ENCODE data around the gene PKM. TPM values are rescaled to one million over a fixed set of nuclear protein-coding genes. Genes with fewer than 3 reads are reported as not detected.
"Not testable (repeated sequence)": the region's sequence is repeated elsewhere in the genome, so short reads cannot be mapped to it uniquely, and the experiment has no call there.

Gene PKM
- total and polyA plus RNA-seq, 2 donors, result 230 to 524 TPM

- Histone ChIP-seq H3K27ac (ENCODE audit: low read depth) (no peak overlapping the region), H3K4me1 (ENCODE audit: insufficient read depth) (no peaks in the 10 kb centered on the region), H3K36me3 (ENCODE audit: insufficient read depth) (no peaks in the 10 kb centered on the region), H3K4me3 (ENCODE audit: low read depth, low read length) (no peak overlapping the region)
- WGBS, result 86% methylated on average over 12 of the region's 12 CpGs
- DNase-seq (ENCODE audit: extremely low spot score), result no peak
These were observed 57.0 kb downstream of the PKM start for GRCh38 chr15:72173864-72174550.

DNA sequence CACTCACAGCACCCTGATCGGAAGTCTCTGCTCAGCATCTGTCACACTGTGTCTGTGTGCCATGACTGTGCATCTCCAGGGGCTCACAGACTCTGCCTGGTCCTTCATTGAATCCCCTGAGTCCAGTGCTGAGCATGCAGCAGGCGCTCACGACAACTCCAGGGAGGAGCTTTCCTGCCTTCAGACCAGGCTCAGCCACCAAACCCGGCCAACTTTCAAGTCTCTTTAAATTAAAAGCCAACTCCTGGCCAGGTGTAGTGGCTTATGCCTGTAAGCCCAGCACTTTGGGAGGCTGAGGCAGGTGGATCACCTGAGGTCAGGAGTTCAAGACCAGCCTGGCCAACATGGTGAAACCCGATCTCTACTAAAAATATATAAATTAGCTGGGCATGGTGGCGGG lies 57.6 kb downstream of the PKM start:
- no peak overlapping the region for H3K4me3 ChIP-seq (ENCODE audit: low read depth, low read length)
- H3K36me3 ChIP-seq (ENCODE audit: insufficient read depth), result no peaks in the 10 kb centered on the region
- H3K27ac ChIP-seq (ENCODE audit: low read depth), result no peak overlapping the region
- no peaks in the 10 kb centered on the region for H3K4me1 ChIP-seq (ENCODE audit: insufficient read depth)
- WGBS, result 91% methylated on average over 6 of the region's 6 CpGs
- no peak for DNase-seq (ENCODE audit: extremely low spot score)

GRCh38 chr15:72172796-72173195 lies 58.2 kb downstream of the PKM start:
- H3K27ac ChIP-seq (ENCODE audit: low read depth), result no peak overlapping the region
- no peak overlapping the region for H3K4me3 ChIP-seq (ENCODE audit: low read depth, low read length)
- no peaks in the 10 kb centered on the region for H3K4me1 ChIP-seq (ENCODE audit: insufficient read depth)
- H3K36me3 ChIP-seq (ENCODE audit: insufficient read depth), result no peaks in the 10 kb centered on the region
- DNase-seq (ENCODE audit: extremely low spot score), result no peak
- 74% methylated on average over 5 of the region's 5 CpGs for WGBS

GRCh38 chr15:72171978-72172377 lies 59.0 kb downstream of the PKM start:
- WGBS, result 85% methylated on average over 10 of the region's 10 CpGs
- not testable (repeated sequence) for DNase-seq (ENCODE audit: extremely low spot score); H3K36me3 ChIP-seq (ENCODE audit: insufficient read depth); H3K4me3 ChIP-seq (ENCODE audit: low read depth, low read length); H3K27ac ChIP-seq (ENCODE audit: low read depth); H3K4me1 ChIP-seq (ENCODE audit: insufficient read depth)

DNA sequence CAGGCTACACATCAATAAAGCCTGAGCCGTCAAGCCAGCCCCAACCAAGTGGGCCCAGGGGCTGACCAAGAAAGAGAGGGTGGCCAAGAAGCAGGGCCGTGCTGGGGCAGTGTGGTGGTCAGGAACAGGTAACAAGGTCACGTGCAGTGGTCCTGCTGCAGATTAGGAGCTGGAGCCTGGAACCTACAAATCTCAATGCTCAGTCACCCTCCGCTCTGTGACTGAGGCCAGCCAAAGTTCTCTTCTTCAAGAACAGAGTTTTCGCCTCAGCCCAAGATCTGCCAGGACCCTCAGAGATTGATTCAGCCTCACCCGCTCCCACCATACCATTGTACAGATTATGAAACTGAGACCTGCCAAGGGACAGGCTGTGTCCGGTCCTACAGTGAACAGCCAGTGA lies 60.3 kb downstream of the PKM start:
- 93% methylated on average over 7 of the region's 7 CpGs for WGBS
- DNase-seq (ENCODE audit: extremely low spot score), result no peak
- H3K27ac ChIP-seq (ENCODE audit: low read depth), result no peak overlapping the region
- no peaks in the 10 kb centered on the region for H3K36me3 ChIP-seq (ENCODE audit: insufficient read depth)
- H3K4me1 ChIP-seq (ENCODE audit: insufficient read depth), result no peaks in the 10 kb centered on the region
- no peak overlapping the region for H3K4me3 ChIP-seq (ENCODE audit: low read depth, low read length)

DNA sequence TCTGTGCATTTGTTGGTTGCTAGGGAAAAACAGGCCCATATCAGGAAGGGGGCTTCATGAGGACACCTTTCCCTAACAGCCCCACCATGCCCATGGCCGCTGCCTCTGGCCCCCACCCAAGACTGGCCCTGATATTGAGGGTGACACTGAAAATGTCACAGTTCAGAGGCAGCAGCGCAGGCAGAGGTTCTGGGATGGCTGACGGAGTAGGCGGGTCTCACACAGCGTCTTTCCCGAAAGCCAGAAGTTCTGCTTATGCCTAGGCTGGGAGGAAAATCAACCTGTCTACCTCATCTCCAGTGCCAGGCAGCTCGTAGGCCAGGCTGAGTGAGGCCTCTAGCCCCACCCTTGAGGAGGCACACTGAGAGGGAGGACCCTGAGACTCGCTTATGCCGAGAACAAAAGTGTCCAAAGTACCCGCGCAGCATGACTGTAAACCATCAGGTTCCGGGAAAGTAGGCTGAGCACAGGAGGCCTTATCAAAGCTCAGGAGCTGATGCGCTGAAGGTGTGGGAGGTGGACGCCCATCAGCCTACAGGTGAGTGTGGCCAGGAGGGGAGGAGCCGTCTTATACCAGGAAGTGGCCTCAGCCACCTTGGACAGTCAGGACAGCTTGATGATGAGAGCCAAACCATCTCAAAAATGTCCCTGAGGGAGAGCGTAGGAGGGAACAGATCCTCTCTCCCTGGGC lies 60.9 kb downstream of the PKM start:
- DNase-seq (ENCODE audit: extremely low spot score), result no peak
- 91% methylated on average over 16 of the region's 16 CpGs for WGBS
- no peak overlapping the region for H3K27ac ChIP-seq (ENCODE audit: low read depth)

DNA sequence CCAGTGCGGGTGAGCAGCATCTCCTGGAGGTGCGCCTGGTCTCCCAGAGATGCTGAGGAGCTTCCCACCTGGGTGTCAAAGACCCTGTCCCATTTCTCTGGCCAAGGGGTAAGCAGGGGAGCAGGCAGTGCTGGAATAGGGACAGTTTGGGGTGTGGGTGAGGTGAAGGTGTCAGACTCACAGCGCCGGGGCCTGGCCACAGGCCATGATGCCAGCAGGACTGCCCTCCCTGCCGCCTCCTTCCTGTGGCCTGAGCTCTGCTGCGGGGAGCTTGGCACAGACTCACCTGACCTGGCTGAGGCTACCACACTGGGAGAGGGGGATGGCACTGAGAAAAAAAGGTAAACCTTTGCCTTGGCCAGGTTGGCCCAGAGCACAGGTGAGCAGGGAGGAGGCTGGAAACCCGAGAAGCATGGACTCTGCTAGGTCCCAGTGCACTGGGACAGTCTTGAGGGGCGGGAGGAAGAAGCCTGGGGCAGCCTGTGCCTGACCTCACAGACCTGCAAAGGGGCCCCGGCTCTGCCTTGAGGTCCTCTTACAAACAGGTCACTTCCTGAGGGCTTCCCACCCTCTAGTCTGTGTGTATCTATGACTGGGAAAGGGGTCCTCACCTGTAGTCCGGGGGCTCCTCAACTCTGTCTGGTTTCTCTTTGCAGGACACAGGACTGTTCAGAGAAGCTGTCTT lies 61.6 kb downstream of the PKM start:
- no peaks in the 10 kb centered on the region for H3K4me1 ChIP-seq (ENCODE audit: insufficient read depth)
- no peaks in the 10 kb centered on the region for H3K36me3 ChIP-seq (ENCODE audit: insufficient read depth)
- WGBS, result 80% methylated on average over 10 of the region's 10 CpGs
- H3K4me3 ChIP-seq (ENCODE audit: low read depth, low read length), result no peak overlapping the region
- no peak overlapping the region for H3K27ac ChIP-seq (ENCODE audit: low read depth)
- DNase-seq (ENCODE audit: extremely low spot score), result no peak

More for the DNA sequence above, 60.9 kb downstream of the PKM start:
- Histone ChIP-seq H3K4me3 (ENCODE audit: low read depth, low read length) (no peak overlapping the region), H3K4me1 (ENCODE audit: insufficient read depth) (no peaks in the 10 kb centered on the region), H3K36me3 (ENCODE audit: insufficient read depth) (no peaks in the 10 kb centered on the region)

GRCh38 chr15:72168808-72169190 lies 62.2 kb downstream of the PKM start:
- Histone ChIP-seq H3K4me1 (ENCODE audit: insufficient read depth) (no peaks in the 10 kb centered on the region), H3K4me3 (ENCODE audit: low read depth, low read length) (no peak overlapping the region), H3K36me3 (ENCODE audit: insufficient read depth) (no peaks in the 10 kb centered on the region), H3K27ac (ENCODE audit: low read depth) (no peak overlapping the region)
- DNase-seq (ENCODE audit: extremely low spot score), result no peak
- WGBS, result 47% methylated on average over 4 of the region's 4 CpGs

DNA sequence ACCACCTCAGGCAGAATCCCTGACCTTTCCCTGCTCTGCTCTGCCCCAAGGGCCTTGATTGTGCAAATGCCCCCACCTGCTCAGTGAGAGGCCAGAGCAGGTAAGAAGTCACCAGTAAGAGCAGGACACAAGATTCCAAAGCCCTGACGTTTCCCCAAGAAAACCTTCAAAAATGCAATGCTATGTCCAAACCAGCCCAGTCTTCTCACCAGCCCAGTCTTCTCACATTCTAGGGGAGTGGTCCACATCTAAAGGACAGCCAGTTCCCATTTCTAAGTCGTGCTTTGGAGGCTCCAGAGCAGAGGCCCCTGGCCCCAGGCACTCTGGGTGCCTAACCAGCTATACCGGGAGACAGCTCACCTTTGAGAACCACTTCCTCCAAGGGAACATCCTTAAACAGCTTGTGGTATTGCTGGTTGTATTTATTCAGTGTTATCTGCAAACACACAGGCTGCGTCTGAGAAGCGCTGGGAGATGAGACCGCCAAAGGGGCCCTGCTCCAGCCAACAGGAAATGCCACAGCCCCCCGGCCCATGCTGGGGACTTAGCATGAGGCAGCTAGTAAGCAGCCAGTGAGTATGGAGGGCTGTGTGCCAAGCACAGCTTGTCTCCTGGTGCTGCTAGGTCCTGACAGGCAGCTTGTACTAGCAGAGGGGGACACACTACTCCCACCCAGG lies 62.7 kb downstream of the PKM start:
- Histone ChIP-seq H3K4me1 (ENCODE audit: insufficient read depth) (no peaks in the 10 kb centered on the region), H3K36me3 (ENCODE audit: insufficient read depth) (no peaks in the 10 kb centered on the region), H3K27ac (ENCODE audit: low read depth) (no peak overlapping the region), H3K4me3 (ENCODE audit: low read depth, low read length) (no peak overlapping the region)
- WGBS, result 19% methylated on average over 7 of the region's 7 CpGs
- DNase-seq (ENCODE audit: extremely low spot score), result no peak

DNA sequence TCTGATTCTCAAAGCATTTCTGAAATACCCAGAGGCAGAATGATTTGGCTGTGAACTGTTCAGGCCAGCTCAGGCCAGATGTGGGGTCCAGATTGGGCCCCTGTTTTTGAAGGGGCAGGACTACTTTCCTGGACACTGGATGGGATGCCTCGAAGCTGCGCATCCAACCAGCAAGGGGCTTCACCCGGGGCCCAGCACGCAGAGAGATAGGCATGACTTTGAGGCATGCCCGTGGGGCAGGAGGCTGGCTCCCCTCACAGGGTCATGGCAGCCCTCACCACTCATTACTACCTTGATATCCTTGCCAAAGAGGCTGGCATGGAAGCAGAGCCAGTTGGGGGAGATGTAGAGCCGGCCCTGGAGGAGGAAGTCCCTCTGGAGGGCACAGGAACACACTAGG lies 63.5 kb downstream of the PKM start:
- no peak overlapping the region for H3K27ac ChIP-seq (ENCODE audit: low read depth)
- DNase-seq (ENCODE audit: extremely low spot score), result no peak
- WGBS, result 74% methylated on average over 6 of the region's 6 CpGs
- H3K4me1 ChIP-seq (ENCODE audit: insufficient read depth), result no peaks in the 10 kb centered on the region
- no peak overlapping the region for H3K4me3 ChIP-seq (ENCODE audit: low read depth, low read length)
- H3K36me3 ChIP-seq (ENCODE audit: insufficient read depth), result no peaks in the 10 kb centered on the region

DNA sequence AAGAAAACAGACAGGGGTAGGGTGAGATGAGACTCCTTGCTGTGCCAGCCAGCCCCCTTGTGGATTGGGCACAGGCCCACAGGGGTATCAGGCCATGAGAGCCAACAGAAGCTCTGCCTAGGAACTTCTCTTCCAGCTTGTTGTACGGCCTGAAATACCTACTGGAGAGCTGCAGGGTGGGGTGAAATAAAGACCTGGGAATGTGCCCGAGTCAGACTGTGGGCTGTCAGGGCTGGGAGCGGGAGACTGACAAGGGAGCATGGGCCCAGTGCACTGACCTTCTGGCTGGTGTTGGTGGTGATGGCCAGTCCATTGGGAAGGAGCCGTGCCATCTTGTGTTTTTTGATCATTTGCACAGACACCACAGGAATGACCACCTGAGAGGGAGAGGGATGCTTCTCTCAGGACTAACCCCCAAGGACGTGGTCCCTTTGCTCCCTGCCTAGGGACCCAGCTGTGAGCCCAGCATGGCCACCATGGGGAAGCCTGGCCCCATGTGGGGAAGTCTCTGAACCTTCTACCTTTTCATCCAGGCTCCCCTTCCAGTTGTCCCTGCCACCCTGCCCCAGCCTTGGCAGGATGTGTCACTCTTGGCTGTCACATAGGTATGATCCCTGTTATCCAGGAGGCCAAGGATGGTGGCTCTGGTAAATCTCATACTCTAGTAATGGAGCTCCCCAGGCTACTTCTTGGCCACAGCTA lies 64.1 kb downstream of the PKM start:
- no peaks in the 10 kb centered on the region for H3K36me3 ChIP-seq (ENCODE audit: insufficient read depth)
- H3K4me3 ChIP-seq (ENCODE audit: low read depth, low read length), result no peak overlapping the region
- H3K4me1 ChIP-seq (ENCODE audit: insufficient read depth), result no peaks in the 10 kb centered on the region
- DNase-seq (ENCODE audit: extremely low spot score), result no peak
- H3K27ac ChIP-seq (ENCODE audit: low read depth), result no peak overlapping the region
- 94% methylated on average over 5 of the region's 5 CpGs for WGBS

GRCh38 chr15:72163719-72164118 lies 67.3 kb downstream of the PKM start:
- H3K4me1 ChIP-seq (ENCODE audit: insufficient read depth), result no peaks in the 10 kb centered on the region
- H3K4me3 ChIP-seq (ENCODE audit: low read depth, low read length), result no peak overlapping the region
- H3K36me3 ChIP-seq (ENCODE audit: insufficient read depth), result no peaks in the 10 kb centered on the region
- DNase-seq (ENCODE audit: extremely low spot score), result no peak
- WGBS, result 70% methylated on average over 4 of the region's 4 CpGs
- H3K27ac ChIP-seq (ENCODE audit: low read depth), result no peak overlapping the region

- DNase-seq (ENCODE audit: extremely low spot score), result no peak
- 93% methylated on average over 5 of the region's 5 CpGs for WGBS
- H3K27ac ChIP-seq (ENCODE audit: low read depth), result no peak overlapping the region
These were observed 68.4 kb downstream of the PKM start for GRCh38 chr15:72162569-72162968.

More at GRCh38 chr15:72162569-72162968, 68.4 kb downstream of the PKM start:
- no peaks in the 10 kb centered on the region for H3K4me1 ChIP-seq (ENCODE audit: insufficient read depth)
- H3K36me3 ChIP-seq (ENCODE audit: insufficient read depth), result no peaks in the 10 kb centered on the region
- no peak overlapping the region for H3K4me3 ChIP-seq (ENCODE audit: low read depth, low read length)
